HEK293 (cell line): ENCODE measurements around the gene MAEA.

ENCODE experiments used
- ATF2 ChIP-seq: fragments of 450-650 bp; formaldehyde crosslinking; IDR thresholded peaks from 2 replicates; pipeline ENCODE4 v1.5.1; 2016; ENCODE audit warnings: missing biosample characterization, missing genetic modification characterization, low read depth
- CTCF ChIP-seq: fragments of 450-650 bp; formaldehyde crosslinking; IDR thresholded peaks from 2 replicates; pipeline ENCODE4 v1.5.1; 2016; ENCODE audit warnings: missing biosample characterization, missing genetic modification characterization
- PATZ1 ChIP-seq: fragments of 450-650 bp; formaldehyde crosslinking; IDR thresholded peaks from 2 replicates; pipeline ENCODE4 v1.5.1; 2016; ENCODE audit warnings: missing biosample characterization, missing genetic modification characterization

GRCh38 chr4:1294891-1295290, 5.2 kb downstream of the MAEA start:
- TF ChIP-seq CTCF (tag by site-specific recombination), result no peak
- TF ChIP-seq ATF2 (tag by site-specific recombination), result no peak
- TF ChIP-seq PATZ1, result no peak
